Fibroblast of skin of abdomen (primary cell): Measurements from ENCODE around the gene PRKCZ.

Experiments used
- DNase-seq: peaks from one replicate; pipeline ENCODE4 v3.0.0-alpha.2; 2013

Gene PRKCZ

DNA sequence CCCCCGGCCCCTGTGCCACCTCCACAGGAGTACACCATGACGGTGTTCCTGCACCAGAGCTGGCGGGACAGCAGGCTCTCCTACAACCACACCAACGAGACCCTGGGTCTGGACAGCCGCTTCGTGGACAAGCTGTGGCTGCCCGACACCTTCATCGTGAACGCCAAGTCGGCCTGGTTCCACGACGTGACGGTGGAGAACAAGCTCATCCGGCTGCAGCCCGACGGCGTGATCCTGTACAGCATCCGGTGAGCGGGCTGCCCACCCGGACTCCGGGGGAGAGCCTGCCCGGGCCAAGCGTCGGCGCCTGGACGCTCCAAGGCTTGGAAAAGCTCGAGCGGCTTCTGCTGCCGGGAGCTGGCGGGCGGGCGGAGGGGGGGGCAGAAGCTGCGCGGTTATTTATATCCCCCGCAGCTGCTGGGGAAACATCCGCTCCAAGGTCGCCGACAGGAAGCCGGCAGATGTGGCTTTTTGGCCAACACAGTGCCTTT lies 24.7 kb upstream of the PRKCZ start:
- no peak for DNase-seq

DNA sequence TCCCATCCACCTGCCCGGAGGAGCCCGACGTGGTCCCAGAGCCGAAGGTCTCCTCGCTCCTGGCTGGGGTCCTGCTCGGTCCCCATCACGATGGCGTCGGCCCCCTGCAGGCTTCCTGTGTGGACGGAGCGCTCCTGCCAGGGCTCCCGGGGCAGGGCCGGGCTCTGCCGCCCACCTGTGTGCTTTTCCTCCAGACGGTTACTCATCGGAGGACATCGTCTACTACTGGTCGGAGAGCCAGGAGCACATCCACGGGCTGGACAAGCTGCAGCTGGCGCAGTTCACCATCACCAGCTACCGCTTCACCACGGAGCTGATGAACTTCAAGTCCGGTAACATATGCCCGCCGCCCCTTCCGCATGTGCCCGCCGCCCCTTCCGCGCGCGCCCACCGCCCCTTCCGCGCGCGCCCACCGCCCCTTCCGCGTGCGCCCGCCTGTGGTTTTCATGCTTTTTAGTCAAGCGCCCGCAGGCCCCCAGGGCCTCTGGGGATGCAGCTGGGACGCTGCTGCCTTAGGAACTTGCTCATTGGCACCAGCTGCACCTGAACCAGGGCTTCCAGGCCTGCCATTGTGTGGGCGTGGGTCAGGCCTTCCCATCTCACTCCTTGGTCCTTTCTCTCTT lies 22.1 kb upstream of the PRKCZ start:
- DNase-seq: no peak

DNA sequence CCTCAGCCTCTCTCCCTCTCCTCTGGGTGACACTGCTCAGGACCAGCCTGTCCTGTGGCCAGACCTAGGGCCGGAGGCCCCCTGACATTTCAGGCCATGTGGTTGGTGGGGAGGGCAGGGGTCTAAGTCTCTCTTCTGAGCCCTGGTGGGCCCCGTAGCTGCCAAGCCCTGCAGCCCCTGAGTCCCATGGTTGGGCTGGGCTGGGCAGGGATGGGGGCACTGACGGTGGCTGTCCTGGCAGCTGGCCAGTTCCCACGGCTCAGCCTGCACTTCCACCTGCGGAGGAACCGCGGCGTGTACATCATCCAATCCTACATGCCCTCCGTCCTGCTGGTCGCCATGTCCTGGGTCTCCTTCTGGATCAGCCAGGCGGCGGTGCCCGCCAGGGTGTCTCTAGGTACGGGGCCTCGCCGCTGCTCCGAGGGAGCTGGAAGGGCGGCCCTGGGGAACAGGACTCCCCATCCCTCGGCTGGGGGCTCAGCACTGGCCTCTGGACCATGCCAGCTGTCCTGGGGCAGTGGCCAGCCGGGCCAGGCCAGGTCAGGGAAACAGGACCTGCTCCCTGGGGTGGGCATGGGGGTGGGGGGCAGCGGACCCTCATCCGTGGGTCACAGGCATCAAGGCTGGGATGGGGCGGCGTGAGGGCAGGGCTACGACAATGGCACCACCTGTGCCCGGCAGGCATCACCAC lies 21.2 kb upstream of the PRKCZ start:
- no peak for DNase-seq

GRCh38 chr1:2029561-2029960 lies 20.6 kb upstream of the PRKCZ start:
- no peak for DNase-seq

DNA sequence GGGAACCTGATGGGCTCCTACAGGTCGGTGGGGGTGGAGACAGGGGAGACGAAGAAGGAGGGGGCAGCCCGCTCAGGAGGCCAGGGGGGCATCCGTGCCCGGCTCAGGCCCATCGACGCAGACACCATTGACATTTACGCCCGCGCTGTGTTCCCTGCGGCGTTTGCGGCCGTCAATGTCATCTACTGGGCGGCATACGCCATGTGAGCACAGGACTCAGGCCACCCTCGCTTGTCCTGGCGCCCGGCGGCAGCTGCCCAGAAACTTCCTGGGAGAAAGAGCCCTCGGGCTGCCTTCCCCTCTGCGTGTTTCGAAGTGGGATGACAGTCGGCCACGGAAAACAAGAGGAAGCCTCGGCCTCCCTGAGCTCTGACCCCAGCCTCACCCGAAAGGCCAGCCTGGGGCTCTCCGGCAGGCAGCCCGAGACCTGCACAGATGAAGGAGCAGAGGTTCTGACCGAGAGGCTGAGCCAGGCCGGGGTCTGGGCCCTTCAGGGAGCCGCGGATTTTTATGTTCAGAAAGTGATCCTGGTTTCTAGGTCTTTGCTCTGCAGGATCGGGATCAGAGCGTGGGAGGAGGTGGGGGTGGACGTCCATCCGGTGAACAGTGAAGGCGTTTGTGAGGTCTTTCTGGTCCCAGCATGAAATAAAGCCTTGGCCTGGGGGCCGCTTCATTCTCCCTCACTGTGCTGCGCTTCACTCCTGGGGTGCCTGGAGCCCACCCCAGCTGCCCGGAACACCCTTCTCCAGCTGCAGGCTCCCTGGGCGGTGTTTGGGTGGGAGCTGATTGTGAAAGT lies 19.9 kb upstream of the PRKCZ start:
- no peak for DNase-seq

DNA sequence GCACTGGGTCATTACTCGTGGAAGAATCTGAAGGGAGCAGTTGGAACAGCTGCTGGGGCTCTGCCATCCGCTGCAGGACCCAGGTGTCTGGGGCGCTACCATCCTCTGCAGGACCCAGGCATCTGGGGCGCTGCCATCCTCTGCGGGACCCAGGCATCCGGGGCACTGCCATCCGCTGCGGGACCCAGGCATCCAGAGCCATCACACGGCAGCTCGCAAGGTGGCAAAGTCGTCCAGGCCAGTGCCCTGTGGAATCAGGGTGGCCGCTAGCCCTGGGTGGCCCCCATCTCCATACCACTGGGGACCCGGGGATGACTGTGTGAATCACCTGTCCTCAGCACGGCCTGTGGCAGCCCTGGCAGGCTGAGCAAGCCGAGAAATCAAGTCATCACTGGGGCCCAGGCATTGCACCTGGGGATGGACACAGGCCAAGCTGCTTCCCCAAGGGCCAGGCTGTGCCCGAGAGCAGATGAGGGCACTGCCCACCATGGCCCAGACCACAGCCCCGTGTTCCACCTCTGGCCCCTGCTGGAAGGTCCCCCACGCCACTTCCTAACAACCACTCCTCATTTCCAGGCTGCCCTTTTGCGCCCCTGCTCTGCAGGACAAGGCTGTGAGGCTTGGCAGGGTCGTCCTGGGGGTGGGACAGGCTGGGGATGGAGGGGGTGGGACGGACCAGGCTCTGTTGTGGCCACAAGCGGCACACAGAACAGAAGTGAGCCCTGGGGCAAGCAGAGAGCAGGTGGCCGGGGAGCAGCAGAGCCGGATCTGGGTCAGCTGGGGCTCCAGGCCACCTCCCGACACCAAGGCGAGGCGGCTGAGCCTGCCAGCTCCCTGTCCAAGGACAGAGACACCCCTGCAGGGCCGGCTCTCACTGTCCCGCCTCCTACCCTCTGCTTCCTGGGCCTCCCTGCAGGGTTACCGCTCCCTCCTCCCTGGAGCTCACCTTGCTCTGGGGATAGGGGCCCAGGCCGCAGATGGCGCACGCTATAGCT lies 18.4 kb upstream of the PRKCZ start:
- DNase-seq: no peak

GRCh38 chr1:2032737-2033136 lies 17.5 kb upstream of the PRKCZ start:
- DNase-seq: no peak

DNA sequence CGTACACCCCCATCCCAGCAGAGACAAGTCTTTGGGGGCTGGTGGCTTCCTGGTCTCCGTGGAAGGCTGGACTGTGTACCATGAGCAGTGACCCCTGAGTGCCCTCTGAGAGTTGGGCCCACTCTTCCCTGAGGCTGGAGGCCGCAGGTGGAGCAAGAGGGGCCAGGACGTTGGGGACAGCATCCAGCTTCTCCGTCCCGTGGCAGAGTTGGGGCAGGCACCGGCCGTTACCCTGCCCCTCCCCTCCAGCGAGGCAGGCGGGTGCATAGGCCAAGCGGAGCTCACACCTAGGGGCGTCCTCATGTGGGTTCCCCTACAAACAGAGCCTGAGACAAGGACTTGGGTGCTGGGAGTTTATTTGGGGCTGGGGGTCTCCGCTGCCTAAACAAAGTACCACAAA lies 17.0 kb upstream of the PRKCZ start:
- DNase-seq: no peak

- DNase-seq: no peak
Measured at GRCh38 chr1:2036287-2036686, 13.9 kb upstream of the PRKCZ start.

GRCh38 chr1:2037314-2037979 lies 12.8 kb upstream of the PRKCZ start:
- DNase-seq: no peak

DNA sequence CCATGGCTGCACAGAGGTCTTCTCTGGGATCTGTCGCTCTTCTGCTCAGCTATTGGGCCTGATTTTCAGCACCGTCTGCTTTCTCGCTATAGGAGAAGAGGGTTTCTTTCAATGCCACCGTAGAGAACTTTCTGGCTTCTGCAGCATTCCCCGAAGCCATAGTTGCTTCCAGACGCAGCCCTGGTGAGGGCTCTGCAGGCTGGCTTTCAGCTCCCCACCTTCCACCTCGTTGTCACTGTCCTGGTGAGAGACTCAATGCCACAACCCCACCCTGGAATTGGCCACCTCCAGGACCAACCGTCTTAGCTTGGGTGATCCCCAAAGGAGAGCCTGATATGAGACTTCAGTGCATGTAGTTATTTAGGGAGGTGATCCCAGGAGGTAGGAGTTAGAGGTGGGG lies 12.0 kb upstream of the PRKCZ start:
- DNase-seq: no peak

DNA sequence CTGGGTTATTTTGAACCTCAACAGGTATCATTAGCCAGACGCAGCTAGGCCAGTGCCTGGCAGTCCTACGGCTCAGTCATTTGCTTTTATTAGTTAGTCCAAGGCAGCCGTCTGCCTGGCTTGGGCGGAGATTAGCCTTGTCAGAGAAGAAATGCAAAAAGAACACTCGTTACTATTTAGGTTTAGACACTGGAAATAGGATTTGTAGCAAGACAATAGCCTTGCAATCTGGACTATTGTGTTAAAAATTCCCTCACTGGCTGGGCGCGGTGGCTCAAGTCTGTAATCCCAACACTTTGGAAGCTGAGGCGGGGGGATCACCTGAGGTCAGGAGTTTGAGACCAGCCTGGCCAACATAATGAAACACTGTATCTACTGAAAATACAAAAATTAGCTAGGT lies 11.0 kb upstream of the PRKCZ start:
- DNase-seq: no peak

GRCh38 chr1:2041305-2041704 lies 8.9 kb upstream of the PRKCZ start:
- no peak for DNase-seq

DNA sequence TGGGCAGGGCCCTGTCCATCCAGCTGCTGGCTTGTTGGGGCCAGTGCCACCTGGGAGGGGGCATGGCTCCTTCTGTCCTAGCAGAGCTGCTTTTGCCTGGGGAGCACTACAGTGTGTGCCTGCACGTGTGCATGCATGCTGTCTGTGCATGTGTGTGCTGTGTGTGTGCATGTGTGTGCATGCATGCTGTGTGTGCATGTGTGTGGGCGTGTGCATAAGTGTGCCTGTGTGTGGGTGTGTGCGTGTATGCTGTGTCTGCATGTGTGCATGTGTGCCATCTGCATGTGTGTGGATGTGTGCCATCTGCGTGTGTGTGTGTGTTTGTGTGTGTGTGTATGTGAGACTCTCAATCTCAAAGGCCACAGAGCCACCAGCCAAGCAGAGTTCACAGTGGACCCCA lies 8.3 kb upstream of the PRKCZ start:
- no peak for DNase-seq

- no peak for DNase-seq
Measured at GRCh38 chr1:2042830-2043773, 7.1 kb upstream of the PRKCZ start.

DNA sequence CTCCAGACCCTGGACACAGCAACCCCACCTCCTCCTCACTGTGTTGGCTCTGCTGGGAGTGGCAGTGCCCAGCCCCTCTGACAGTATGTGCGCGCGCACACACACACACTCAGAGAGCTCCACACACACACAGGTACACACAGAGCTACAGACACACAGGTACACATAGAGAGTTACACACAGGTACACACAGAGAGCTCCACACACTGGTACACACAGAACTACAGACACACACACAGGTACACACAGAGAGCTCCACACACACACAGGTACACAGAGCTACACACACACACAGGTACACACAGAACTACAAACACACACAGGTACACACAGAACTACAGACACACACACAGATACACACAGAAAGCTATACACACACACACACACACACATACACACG lies 6.3 kb upstream of the PRKCZ start:
- DNase-seq: no peak

- DNase-seq: peak; percentile 40
Measured at GRCh38 chr1:2044510-2045319, 5.5 kb upstream of the PRKCZ start.

DNA sequence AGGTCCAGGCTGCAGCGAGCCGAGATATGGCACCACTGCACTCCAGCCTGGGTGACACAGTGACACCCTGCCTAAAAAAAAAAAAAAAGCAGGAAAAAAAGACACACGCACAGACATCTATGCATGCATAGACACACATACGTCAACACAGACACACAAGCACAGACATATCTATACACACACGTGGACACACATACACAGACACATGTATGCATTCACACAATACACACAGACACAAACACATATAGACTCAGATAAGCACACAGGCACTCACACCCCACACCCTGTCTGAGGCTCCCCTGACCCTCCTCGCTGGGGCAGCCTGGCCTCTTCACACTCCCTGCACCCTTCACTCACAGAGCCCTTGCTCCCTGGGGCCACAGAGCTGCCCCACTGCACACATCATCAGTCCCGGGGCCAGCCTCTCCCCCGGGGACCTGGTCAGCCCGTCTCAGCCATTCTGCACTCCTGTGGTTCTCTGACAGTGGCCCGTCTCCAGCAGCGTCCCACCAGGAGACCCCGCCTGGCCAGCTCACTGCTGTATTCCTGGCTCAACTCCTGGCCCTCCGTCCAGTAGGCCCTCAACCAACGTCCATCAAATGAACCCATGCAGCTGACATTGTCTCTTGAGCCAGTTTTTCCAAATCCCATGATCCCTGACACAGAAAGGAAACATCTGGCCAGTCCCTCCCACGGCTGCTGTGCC lies 4.6 kb upstream of the PRKCZ start:
- DNase-seq: no peak
